ENCODE measurements around the gene LEPR.
"Not testable (repeated sequence)": the region's sequence is repeated elsewhere in the genome, so short reads cannot be mapped to it uniquely, and the experiment has no call there.

The LEPR gene, protein sequence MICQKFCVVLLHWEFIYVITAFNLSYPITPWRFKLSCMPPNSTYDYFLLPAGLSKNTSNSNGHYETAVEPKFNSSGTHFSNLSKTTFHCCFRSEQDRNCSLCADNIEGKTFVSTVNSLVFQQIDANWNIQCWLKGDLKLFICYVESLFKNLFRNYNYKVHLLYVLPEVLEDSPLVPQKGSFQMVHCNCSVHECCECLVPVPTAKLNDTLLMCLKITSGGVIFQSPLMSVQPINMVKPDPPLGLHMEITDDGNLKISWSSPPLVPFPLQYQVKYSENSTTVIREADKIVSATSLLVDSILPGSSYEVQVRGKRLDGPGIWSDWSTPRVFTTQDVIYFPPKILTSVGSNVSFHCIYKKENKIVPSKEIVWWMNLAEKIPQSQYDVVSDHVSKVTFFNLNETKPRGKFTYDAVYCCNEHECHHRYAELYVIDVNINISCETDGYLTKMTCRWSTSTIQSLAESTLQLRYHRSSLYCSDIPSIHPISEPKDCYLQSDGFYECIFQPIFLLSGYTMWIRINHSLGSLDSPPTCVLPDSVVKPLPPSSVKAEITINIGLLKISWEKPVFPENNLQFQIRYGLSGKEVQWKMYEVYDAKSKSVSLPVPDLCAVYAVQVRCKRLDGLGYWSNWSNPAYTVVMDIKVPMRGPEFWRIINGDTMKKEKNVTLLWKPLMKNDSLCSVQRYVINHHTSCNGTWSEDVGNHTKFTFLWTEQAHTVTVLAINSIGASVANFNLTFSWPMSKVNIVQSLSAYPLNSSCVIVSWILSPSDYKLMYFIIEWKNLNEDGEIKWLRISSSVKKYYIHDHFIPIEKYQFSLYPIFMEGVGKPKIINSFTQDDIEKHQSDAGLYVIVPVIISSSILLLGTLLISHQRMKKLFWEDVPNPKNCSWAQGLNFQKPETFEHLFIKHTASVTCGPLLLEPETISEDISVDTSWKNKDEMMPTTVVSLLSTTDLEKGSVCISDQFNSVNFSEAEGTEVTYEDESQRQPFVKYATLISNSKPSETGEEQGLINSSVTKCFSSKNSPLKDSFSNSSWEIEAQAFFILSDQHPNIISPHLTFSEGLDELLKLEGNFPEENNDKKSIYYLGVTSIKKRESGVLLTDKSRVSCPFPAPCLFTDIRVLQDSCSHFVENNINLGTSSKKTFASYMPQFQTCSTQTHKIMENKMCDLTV

DNA sequence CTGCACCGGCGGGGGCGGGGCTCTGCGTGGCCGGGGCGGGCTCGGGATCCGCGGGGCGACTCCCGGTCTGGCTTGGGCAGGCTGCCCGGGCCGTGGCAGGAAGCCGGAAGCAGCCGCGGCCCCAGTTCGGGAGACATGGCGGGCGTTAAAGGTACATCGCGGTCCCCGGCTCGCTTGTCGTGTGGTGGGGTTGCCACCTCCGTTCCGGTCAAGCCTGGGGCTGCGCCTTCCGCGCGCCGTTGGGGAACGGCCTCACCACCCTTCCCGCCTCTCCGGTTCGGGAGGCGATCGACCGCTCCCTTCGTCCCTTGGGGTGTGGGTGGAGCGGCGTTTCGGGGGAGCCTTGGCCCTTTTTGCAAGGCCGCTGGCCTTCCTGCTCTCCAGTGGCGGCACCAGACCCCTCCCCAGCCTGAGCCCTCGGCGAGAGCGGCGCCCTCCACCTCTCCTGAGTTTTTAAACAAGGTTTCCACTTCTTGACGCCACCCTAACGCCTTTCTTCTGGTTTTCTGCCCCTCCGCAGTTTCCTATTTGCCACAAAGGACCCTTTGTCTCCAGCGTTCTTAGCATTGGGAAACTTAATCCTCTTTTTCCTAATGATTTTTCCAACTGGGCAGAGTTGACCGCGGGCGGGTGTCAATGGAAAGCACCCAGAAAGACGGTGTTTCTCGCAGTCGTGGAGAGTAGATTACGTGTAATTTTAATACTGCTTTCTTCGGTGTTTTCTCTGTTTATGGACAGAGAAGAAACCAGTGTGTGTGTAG, at the start of gene LEPR, which contains the start of gene LEPROT:
TSS of gene LEPR (plus strand) at position 79 of the 761 bp plus-strand sequence. CDS start 144,898 bp downstream, outside the sequence.
TSS of gene LEPROT (plus strand) at position 79 of the 761 bp plus-strand sequence. CDS start at position 136, 57 bp downstream.
- no peak for FAIRE-seq

GRCh38 chr1:65371544-65371943, 48.9 kb upstream of the LEPR start:
- no peak for FAIRE-seq

DNA sequence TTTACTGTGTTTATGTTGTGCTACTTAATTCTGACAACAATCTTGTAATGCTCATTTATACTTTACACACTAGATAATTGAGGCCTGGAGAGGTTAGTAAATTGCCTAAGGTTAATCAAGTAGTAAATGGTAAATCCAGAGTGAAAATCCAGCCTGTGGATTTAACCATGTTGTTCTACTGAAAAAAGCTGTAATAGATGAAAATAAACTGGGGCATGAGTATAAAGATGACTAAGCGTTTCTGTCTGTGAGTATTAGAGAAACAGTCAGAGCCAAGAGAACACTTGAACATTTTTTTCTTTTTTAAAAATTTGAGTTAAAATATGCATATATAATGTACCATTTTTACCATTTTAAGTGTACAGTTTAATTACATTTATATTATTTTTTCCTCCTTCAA, 47.9 kb upstream of the LEPR start:
- no peak for FAIRE-seq

GRCh38 chr1:65377496-65378246, 42.8 kb upstream of the LEPR start:
- no peak for FAIRE-seq

DNA sequence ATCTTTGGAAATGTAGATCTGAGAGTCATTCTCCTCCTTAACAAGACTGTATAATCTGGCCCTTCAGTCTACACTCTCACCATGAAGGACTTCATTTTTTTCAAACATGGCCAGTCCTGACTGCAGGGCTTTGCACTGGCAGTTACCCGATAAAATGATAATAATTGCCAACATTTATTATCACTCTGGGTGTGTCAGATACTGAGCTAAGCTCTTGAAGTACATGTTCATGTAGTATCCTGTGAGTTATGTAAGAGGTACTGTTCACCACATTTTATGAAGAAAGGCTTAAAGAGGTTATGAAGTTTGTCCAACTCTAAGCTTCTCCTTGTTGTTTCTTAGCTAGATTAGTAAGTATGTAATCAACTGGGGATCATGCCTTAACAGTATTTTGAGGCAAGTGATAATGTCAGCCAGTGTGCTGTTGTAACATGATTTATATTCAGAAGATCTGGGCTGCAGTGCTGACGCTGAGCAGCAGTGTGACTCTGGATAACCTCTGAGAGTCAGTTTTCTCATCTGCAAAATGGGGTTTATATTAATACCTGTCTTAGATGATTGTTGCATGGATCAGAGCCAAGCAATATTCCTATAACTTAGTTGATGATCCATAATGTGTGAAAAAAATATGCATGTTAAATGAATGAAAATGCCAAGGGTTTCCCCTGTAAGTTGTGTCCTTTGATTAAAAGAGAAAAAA, 42.1 kb upstream of the LEPR start:
- no peak for FAIRE-seq

GRCh38 chr1:65384426-65384825, 36.0 kb upstream of the LEPR start:
- FAIRE-seq: not testable (repeated sequence)

DNA sequence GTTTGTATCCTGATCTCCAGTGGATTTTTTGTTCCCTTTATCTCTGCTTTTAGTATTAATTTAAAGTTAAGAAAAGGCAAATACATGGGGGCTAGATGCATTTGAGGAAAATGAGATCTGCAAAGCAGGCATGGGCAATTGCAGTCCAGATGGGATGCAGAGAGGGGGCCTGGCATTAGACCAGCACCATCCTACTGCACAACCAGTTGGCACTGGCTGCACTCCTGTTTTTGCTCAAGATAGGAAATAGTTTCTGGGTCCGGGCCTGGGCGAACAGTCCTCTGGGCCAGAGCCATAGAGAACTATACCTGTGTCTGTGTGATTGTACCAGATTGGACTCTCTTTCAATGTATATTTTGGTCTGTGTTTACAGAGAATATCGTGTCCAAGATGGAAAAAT, 34.0 kb upstream of the LEPR start:
- FAIRE-seq: no peak

- no peak for FAIRE-seq
These were observed 32.6 kb upstream of the LEPR start for GRCh38 chr1:65387821-65388220.

- FAIRE-seq: no peak
These were observed 31.4 kb upstream of the LEPR start for GRCh38 chr1:65388908-65389695.

GRCh38 chr1:65392497-65392896, 28.0 kb upstream of the LEPR start:
- FAIRE-seq: no peak

- FAIRE-seq: no peak
These were observed 27.1 kb upstream of the LEPR start for GRCh38 chr1:65393347-65393746.

DNA sequence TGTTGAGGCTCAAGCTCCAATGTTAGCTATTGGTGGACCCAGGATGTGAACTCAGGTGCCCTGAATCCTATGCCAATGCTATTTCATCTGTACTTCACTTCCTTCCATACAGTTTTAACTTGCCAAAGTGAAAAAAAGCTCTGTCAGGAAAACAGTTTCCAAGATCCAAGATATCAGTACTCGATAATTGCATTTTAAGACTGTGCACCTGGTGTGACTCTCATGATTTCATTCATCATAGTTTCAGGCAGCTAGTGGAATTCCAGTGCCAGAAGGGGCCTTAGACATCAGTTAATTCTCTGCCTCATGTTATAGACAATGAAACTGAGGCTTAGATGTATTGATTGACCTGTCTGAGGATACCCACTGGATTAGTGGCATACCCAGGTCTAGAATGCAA, 26.5 kb upstream of the LEPR start:
- FAIRE-seq: no peak

GRCh38 chr1:65395887-65396612, 24.4 kb upstream of the LEPR start:
- FAIRE-seq: no peak

DNA sequence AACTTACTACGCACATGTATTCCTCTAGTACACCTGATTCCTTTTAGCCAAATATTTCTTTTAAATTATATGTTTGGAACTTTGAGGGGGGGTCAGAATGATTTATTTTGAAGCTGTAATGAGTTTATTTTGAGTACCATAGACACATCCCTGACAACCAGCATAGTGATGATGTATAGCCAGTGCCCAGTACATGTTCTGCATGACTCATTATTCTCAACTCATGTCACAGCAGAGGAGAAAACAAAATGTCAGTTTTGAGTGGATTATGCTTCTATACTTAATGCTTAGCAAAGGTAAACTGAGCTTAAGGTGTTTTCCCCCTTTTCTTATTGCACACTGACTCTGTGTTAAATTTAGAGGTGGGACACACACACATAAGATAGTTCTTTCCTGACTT, 22.4 kb upstream of the LEPR start:
- FAIRE-seq: no peak

- no peak for FAIRE-seq
These were observed 21.5 kb upstream of the LEPR start for GRCh38 chr1:65399003-65399402.

DNA sequence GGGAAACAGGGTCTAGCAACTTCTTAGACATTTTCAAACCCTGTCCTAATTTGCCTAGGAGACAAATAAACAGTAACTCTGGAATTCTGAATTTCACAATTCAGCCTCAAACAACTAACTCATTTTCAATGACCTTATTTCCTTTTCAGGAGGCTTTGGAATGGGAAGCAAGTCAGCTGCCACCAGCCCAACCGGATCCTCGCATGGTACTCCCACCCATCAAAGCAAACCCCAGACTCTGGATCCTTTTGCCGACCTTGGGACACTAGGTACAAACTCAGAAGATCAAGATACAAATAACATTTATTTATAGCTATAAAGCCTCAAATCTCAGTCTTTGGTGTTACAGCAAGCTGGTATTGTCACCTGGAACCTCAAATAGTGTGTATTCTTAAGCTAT, 18.9 kb upstream of the LEPR start:
- FAIRE-seq: no peak

GRCh38 chr1:65404941-65405340, 15.5 kb upstream of the LEPR start:
- no peak for FAIRE-seq

- FAIRE-seq: no peak
These were observed 12.6 kb upstream of the LEPR start for GRCh38 chr1:65407877-65408276.

DNA sequence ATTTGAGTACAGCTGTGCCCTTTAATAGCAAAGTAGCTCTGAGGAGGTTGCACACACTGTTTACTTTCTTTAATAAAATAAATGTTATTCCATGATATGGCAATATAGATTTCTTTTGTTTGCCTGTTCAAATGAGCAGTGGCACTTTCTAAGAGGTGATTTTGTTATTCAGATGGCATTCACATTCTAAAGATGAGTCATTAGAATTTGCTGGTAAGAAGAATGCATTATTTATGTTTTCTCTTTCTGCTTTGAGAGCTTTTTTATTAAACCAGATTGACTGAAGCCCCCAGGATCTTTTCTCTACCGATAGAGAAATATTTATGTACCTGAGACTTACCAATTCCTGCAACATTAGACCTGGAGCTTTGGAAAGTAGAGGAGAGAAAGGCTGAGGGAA, 11.2 kb upstream of the LEPR start:
- no peak for FAIRE-seq

All from G401.6 (cell line).